GM12878 (cell line): Measurements from ENCODE around the gene OR13J1. TPM values are rescaled to one million over a fixed set of nuclear protein-coding genes. Genes with fewer than 3 reads are reported as not detected.

Source experiments
- ATAC-seq: fragments of 200-7000 bp; cut with Tn5 transposase; 3 replicates; pipeline ENCODE4 v1.9.1; 2020; ENCODE audit warnings: mild to moderate bottlenecking, moderate library complexity
- BruUV-seq: library from RNA; stranded (reverse); fragments of 400-500 nt; replicated peaks from 2 replicates; lab custom pipeline; 2021; lab: Mats Ljungman, UMichigan
- CTCF ChIA-PET: fragments of 300-600 bp; sonication (Branson Sonifier 250); formaldehyde crosslinking; extraction: SDS; loops from one replicate; lab custom pipeline; 2021; ENCODE audit warnings: inconsistent platforms; lab: Yijun Ruan, JAX
- POLR2A ChIA-PET: fragments of 350-600 bp; formaldehyde crosslinking; extraction: SDS; loops from one replicate; lab custom pipeline; 2021; ENCODE audit warnings: inconsistent platforms; lab: Charles Lee
- RAD21 ChIA-PET: fragments of 300-600 bp; sonication (Branson Sonifier 250); formaldehyde crosslinking; loops from one replicate; lab custom pipeline; 2023; ENCODE audit warnings: antibody characterized with exemption; ENCODE audit not compliant: unreplicated experiment; lab: Charles Lee
- SMC1A ChIA-PET: fragments of 300-600 bp; sonication (Branson Sonifier 250); formaldehyde crosslinking; loops from one replicate; lab custom pipeline; 2023; ENCODE audit not compliant: unreplicated experiment, uncharacterized antibody; lab: Charles Lee
- DNase-seq: peaks from one replicate; pipeline ENCODE4 v3.0.0-alpha.2; 2011; ENCODE audit warnings: low read depth, low spot score
- FAIRE-seq: peaks from 3 replicates; lab custom pipeline; 2011; peaks lifted over from hg19 to GRCh38; lab: Jason Lieb, UNC
- H2AFZ ChIP-seq: 2 replicates; pipeline ENCODE4 v1.6.0; 2011; ENCODE audit warnings: low read depth, low read length, control low read depth; ENCODE audit not compliant: control insufficient read depth
- H3K27ac ChIP-seq: 2 replicates; pipeline ENCODE4 v1.5.1; 2011; ENCODE audit warnings: control low read depth; ENCODE audit not compliant: control insufficient read depth, insufficient read depth
- H3K27me3 ChIP-seq, 2 experiments: replicated peaks in 1 of 2; 2 replicates each; pipeline versions ENCODE4 v1.6.0 to v1.6.1; 2011; ENCODE audit warnings: low read length in 1 of 2; ENCODE audit not compliant: control insufficient read depth in 2 of 2, insufficient read depth in 2 of 2
- H3K36me3 ChIP-seq, 2 experiments: 2 replicates each; pipeline ENCODE4 v1.5.1; 2011; ENCODE audit warnings: low read length in 1 of 2; ENCODE audit not compliant: control insufficient read depth in 2 of 2, insufficient read depth in 2 of 2
- H3K4me1 ChIP-seq: 2 replicates; pipeline ENCODE4 v1.6.1; 2011; ENCODE audit warnings: mild to moderate bottlenecking, low read length, moderate library complexity, mixed read lengths; ENCODE audit not compliant: control insufficient read depth, insufficient read depth
- H3K4me2 ChIP-seq: 2 replicates; pipeline ENCODE4 v1.6.0; 2011; ENCODE audit warnings: control low read depth; ENCODE audit not compliant: control insufficient read depth, insufficient read depth
- H3K4me3 ChIP-seq: fragments of 200-600 bp; sonication (generic); 2 replicates; pipeline ENCODE4 v1.5.1; 2016
- H3K79me2 ChIP-seq: 2 replicates; pipeline ENCODE4 v1.6.0; 2011; ENCODE audit warnings: low read length; ENCODE audit not compliant: control insufficient read depth, insufficient read depth
- H3K9ac ChIP-seq: 2 replicates; pipeline ENCODE4 v1.8.0; 2011; ENCODE audit warnings: low read length, control low read depth, mixed read lengths; ENCODE audit not compliant: control insufficient read depth, insufficient read depth
- H3K9me3 ChIP-seq: replicated peaks from 3 replicates; pipeline ENCODE4 v1.5.1; 2011; ENCODE audit warnings: mild to moderate bottlenecking, low read length; ENCODE audit not compliant: control insufficient read depth, insufficient read depth
- H4K20me1 ChIP-seq: 2 replicates; pipeline ENCODE4 v1.6.0; 2011; ENCODE audit not compliant: control insufficient read depth, insufficient read depth
- BHLHE40 ChIP-seq, 2 experiments: fragments of 450-650 bp in 1 of 2; IDR thresholded peaks; 2 replicates each; pipeline ENCODE4 v1.6.1; 2011 to 2017; ENCODE audit warnings: low read depth in 2 of 2, borderline replicate concordance in 1 of 2, improper control_type of control experiment in 1 of 2, low read length in 1 of 2, mild to moderate bottlenecking in 1 of 2
- FOS ChIP-seq: IDR thresholded peaks from 3 replicates; pipeline ENCODE4 v1.6.1; 2011; ENCODE audit warnings: borderline replicate concordance; ENCODE audit not compliant: insufficient read length; ENCODE audit errors: extremely low read depth
- FOXM1 ChIP-seq: IDR thresholded peaks from 2 replicates; pipeline ENCODE4 v1.6.1; 2012; ENCODE audit warnings: low read depth, mild to moderate bottlenecking, inconsistent platforms, low read length, moderate library complexity
- GATAD2B ChIP-seq: fragments of 450-650 bp; conservative IDR thresholded peaks from 2 replicates; pipeline ENCODE4 v1.6.1; 2017; ENCODE audit warnings: low read depth, mild to moderate bottlenecking, moderate library complexity
- KLF5 ChIP-seq: fragments of 450-650 bp; IDR thresholded peaks from 2 replicates; pipeline ENCODE4 v1.6.1; 2014; ENCODE audit warnings: mild to moderate bottlenecking; ENCODE audit not compliant: partially characterized antibody
- MXI1 ChIP-seq: fragments of 150-350 bp; IDR thresholded peaks from 2 replicates; pipeline ENCODE4 v1.6.1; 2011; ENCODE audit warnings: low read depth, mild to moderate bottlenecking, inconsistent platforms, low read length, improper control_type of control experiment
- NFYB ChIP-seq: IDR thresholded peaks from 2 replicates; pipeline ENCODE4 v1.6.1; 2011; ENCODE audit warnings: low read depth, mild to moderate bottlenecking, low read length, improper control_type of control experiment, moderate library complexity; ENCODE audit not compliant: insufficient read depth
- POLR2AphosphoS2 ChIP-seq: IDR thresholded peaks from 2 replicates; pipeline ENCODE4 v1.6.1; 2011; ENCODE audit warnings: low read depth, mild to moderate bottlenecking, low read length, improper control_type of control experiment, moderate library complexity
- RCOR1 ChIP-seq: conservative IDR thresholded peaks from 2 replicates; pipeline ENCODE4 v1.6.1; 2012; ENCODE audit warnings: low read depth, low read length, improper control_type of control experiment
- SMAD1 ChIP-seq: fragments of 450-650 bp; IDR thresholded peaks from 2 replicates; pipeline ENCODE4 v1.6.1; 2018; ENCODE audit warnings: mild to moderate bottlenecking, low read depth; ENCODE audit not compliant: partially characterized antibody
- SPI1 ChIP-seq: IDR thresholded peaks from 2 replicates; pipeline ENCODE4 v1.6.1; 2011; ENCODE audit warnings: low read depth, mild to moderate bottlenecking, low read length, moderate library complexity, borderline replicate concordance; ENCODE audit not compliant: insufficient read depth
- YBX1 ChIP-seq: fragments of 450-650 bp; IDR thresholded peaks from 2 replicates; pipeline ENCODE4 v1.6.1; 2016; ENCODE audit warnings: antibody characterized with exemption
- WGBS: methylation state at CpG from one replicate; pipeline ENCODE4 v1.1.6; 2016; ENCODE audit warnings: low lambda C conversion rate; ENCODE audit not compliant: insufficient replicate concordance, insufficient coverage; ENCODE audit errors: missing lambda C conversion rate; 5-methylcytosine and 5-hydroxymethylcytosine counted together
- in situ Hi-C: fragments of 300-500 bp; cut with MboI; formaldehyde crosslinking; loops from 9 replicates; pipeline ENCODE4 v1.14.3; 2018; ENCODE audit warnings: mixed read lengths
- intact Hi-C: fragments of 100-400 bp; cut with micrococcal nuclease; formaldehyde crosslinking; loops from one replicate; pipeline ENCODE4 v1.14.2; 2022; ENCODE audit not compliant: unreplicated experiment
- polyA plus RNA-seq, 11 experiments: library from polyadenylated mRNA; depleted of rRNA in 4 of 11; unstranded in 6 of 11; stranded (reverse) in 5 of 11; fragments of >200 nt; fragmentation: Nextera tagmentation in 4 of 11; fragmentation: Illumina TruSeq in 1 of 11; extraction: Ambion mirVana in 4 of 11; extraction: Trizol in 1 of 11; gene quantifications; 1 replicate in 1 of 11; 2 replicates in 10 of 11; pipeline versions ENCODE4 v1.2.1 to v1.2.3, GENCODE V29; 2011 to 2016; ENCODE audit warnings: inconsistent platforms in 2 of 11, missing spikeins in 2 of 11, low read depth in 1 of 11
- total RNA-seq, 4 experiments: library from RNA; depleted of rRNA in 3 of 4; stranded (reverse); fragments of >200 nt in 3 of 4; fragmentation: Illumina TruSeq in 1 of 4; extraction: Trizol in 1 of 4; gene quantifications; 2 replicates each; pipeline versions ENCODE4 v1.2.1 to v1.2.3, GENCODE V29; 2013 to 2021
- TF ChIP-seq, protein P1 (sequence below): IDR thresholded peaks from 2 replicates; pipeline ENCODE4 v1.6.1; 2011; ENCODE audit warnings: low read depth, low read length, improper control_type of control experiment, borderline replicate concordance
- TF ChIP-seq, protein P2 (sequence below): fragments of 450-650 bp; IDR thresholded peaks from 2 replicates; pipeline ENCODE4 v1.6.1; 2018; ENCODE audit warnings: mild to moderate bottlenecking, low read depth, moderate library complexity; ENCODE audit not compliant: partially characterized antibody
- TF ChIP-seq, protein P3 (sequence below): fragments of 450-650 bp; IDR thresholded peaks from 2 replicates; pipeline ENCODE4 v1.6.1; 2016; ENCODE audit warnings: mild to moderate bottlenecking

The OR13J1 gene
- total and polyA plus RNA-seq, 10 of the 15 experiments (the other 5 are each of a cell fraction or from before 2014, with no cell fraction given): not detected

DNA sequence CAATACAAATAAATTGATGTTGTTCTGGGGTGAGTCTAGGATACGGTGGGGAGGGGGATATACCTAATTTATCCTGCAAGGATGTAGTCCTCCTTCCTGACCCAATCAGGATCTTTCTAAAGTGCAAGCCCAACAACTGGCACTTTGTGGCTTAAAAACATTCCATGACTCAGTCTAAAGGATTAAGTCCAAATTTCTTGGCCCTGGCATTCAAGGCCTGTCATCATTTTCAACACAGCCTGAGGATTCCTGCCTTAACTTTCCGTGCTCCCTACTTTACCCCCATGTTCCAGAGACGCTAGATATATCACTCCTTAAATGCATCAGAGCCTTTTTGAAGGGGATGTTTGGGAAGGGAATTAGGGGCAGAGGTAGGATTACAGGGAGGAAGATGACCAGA, 42.7 kb downstream of the OR13J1 start (continued):
- TF ChIP-seq FOS (no peak), NFYB (no peak), YBX1 (no peak), SMAD1 (no peak), POLR2AphosphoS2 (no peak)
- TF ChIP-seq, protein P1, sequence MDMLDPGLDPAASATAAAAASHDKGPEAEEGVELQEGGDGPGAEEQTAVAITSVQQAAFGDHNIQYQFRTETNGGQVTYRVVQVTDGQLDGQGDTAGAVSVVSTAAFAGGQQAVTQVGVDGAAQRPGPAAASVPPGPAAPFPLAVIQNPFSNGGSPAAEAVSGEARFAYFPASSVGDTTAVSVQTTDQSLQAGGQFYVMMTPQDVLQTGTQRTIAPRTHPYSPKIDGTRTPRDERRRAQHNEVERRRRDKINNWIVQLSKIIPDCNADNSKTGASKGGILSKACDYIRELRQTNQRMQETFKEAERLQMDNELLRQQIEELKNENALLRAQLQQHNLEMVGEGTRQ: no peak

DNA sequence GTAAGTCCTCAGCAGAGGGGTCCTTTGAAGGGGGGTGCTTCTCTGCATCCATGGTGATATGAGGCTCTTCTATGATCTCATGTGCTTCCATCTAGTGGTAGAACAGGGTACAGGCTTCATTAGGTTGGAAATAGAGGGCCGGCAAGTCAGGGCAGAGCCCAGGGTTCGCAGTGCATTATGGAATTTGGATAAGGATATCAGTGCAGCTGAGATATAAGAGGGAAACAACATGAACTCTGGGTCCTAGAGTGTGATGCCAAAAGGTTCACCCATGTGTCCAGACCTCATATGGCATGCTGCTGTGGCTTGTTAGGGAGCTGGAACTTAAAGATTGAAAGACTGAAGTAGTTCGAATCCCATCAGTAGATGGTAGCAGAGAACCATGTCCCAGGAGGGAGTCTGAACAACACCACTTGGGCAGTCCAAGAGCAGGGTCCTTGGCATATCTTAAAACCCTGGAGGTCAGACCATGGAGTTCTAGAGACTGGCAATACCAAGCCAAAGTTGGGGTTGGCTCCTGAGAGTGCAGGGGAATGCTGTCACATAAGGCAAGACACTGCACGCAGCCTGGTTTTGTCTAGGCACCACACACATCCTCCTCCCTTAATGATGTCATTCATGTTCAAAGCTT, 44.0 kb downstream of the OR13J1 start:
- peak; percentile 69 for DNase-seq
- ChIA-PET SMC1A (interaction anchor here (0.7 to 5.0 kb wide), 31 partner anchors 10 to 222 kb away, joined by 3 to 117 read pairs (median 5); partner anchors contain the start of genes CREB3, HINT2, SPAG8 and TLN1), CTCF (interaction anchor here (0.6 to 6.7 kb wide), 65 partner anchors 9 to 432 kb away, joined by 3 to 292 read pairs (median 5); partner anchors contain the start of genes CCDC107, CREB3, GNE and HINT2), POLR2A (interaction anchor here (0.6 to 1.9 kb wide), 5 partner anchors 12 to 1637 kb away, joined by 3 to 11 read pairs (median 3); partner anchors contain the start of gene HINT2), RAD21 (interaction anchor here (0.5 to 4.3 kb wide), 38 partner anchors 10 to 226 kb away, joined by 3 to 138 read pairs (median 4); partner anchors contain the start of genes CCDC107, CREB3, HINT2 and NPR2)
- in situ Hi-C loops (loop anchor here (5.0 kb wide), 1 partner anchor 51 kb away; no protein-coding TSS in a partner anchor), intact Hi-C loops (loop anchor here (1.0 to 10.0 kb wide), 4 partner anchors 36 to 171 kb away; partner anchors contain the start of genes CCDC107, RMRP and SIT1)
- peak overlapping the region; percentile 93 for H2AFZ ChIP-seq
- no peaks in the 10 kb centered on the region for H3K9me3 ChIP-seq
- peak; percentile 70 for ATAC-seq
- H3K9ac ChIP-seq: no peak overlapping the region
- no peak overlapping the region for H3K4me3 ChIP-seq
- 24% methylated on average over 4 of the region's 4 CpGs for WGBS
- H3K4me1 ChIP-seq: peaks cover 3% of the 10 kb centered on the region; the same call in 1 of the 2 replicates
- H3K79me2 ChIP-seq: no peaks in the 10 kb centered on the region; the same call in 1 of the 2 replicates
- H3K4me2 ChIP-seq: peak overlapping the region; percentile 61; the same call in 1 of the 2 replicates
- BruUV-seq: no TSS peak
- no peaks in the 10 kb centered on the region for H3K27me3 ChIP-seq
- no peaks in the 10 kb centered on the region for H4K20me1 ChIP-seq
- H3K27ac ChIP-seq: no peak overlapping the region
- FAIRE-seq: peak; percentile 95
- no peaks in the 10 kb centered on the region for H3K36me3 ChIP-seq
- TF ChIP-seq KLF5 (peak; percentile 57), SPI1 (no peak), BHLHE40 (IDR thresholded peaks at IDR 0.05; ENCODE audit: borderline replicate concordance in 1 of 2, low read depth in 2 of 2, low read length in 1 of 2) (no peak), FOXM1 (no peak), GATAD2B (no peak), MXI1 (no peak), RCOR1 (no peak)
- TF ChIP-seq, protein P2, sequence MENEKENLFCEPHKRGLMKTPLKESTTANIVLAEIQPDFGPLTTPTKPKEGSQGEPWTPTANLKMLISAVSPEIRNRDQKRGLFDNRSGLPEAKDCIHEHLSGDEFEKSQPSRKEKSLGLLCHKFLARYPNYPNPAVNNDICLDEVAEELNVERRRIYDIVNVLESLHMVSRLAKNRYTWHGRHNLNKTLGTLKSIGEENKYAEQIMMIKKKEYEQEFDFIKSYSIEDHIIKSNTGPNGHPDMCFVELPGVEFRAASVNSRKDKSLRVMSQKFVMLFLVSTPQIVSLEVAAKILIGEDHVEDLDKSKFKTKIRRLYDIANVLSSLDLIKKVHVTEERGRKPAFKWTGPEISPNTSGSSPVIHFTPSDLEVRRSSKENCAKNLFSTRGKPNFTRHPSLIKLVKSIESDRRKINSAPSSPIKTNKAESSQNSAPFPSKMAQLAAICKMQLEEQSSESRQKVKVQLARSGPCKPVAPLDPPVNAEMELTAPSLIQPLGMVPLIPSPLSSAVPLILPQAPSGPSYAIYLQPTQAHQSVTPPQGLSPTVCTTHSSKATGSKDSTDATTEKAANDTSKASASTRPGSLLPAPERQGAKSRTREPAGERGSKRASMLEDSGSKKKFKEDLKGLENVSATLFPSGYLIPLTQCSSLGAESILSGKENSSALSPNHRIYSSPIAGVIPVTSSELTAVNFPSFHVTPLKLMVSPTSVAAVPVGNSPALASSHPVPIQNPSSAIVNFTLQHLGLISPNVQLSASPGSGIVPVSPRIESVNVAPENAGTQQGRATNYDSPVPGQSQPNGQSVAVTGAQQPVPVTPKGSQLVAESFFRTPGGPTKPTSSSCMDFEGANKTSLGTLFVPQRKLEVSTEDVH: no peak
- TF ChIP-seq, protein P3, sequence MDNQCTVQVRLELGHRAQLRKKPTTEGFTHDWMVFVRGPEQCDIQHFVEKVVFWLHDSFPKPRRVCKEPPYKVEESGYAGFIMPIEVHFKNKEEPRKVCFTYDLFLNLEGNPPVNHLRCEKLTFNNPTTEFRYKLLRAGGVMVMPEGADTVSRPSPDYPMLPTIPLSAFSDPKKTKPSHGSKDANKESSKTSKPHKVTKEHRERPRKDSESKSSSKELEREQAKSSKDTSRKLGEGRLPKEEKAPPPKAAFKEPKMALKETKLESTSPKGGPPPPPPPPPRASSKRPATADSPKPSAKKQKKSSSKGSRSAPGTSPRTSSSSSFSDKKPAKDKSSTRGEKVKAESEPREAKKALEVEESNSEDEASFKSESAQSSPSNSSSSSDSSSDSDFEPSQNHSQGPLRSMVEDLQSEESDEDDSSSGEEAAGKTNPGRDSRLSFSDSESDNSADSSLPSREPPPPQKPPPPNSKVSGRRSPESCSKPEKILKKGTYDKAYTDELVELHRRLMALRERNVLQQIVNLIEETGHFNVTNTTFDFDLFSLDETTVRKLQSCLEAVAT: no peak
